Measurements from ENCODE around the gene LYRM7.

LYRM7 gene

DNA sequence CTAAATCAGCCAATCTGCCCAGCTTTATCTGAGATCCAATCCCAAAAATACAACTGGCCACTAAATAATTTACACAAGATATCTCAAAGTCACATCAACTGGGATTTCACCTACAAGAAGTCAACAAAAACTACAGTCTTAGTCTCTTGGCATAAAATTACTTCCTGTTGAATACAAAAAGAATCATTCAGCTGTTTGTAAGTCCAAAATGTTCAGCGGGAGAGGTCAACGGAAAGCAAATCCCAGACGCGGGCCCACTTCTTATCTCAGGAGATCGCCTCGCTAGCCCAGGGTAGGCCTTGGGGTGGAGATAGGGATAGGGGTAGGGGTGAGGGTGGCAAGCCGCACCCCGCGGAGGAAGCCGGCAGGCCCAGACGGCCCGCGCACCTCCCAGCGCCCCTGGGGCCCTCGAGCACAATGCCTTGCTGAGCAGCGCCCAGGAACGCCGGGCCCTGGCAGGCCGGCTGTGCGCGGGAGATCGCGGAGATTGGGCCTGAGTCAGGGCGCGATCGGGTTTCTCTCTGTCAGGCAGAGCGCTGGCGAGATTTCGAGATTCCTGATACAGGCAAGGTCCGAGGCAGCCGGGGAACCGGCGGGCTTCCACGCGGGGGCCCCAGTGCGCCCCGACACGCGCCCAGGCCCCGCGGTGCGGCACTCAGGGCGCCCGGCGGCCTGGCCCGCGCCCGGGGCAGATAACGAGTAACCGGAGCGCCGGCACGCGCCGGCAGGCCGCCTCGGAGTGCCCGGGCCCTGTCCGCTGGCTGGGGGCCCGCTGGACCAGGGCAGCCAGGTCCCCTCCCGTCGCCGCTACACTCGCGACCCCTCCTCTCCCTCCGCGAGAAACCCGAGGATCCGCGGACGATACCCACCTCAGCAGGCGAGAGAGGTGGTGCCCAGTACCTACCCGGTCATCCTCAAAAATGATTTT lies 6.3 kb upstream of the LYRM7 start:
- peak overlapping the region; percentile 99 for H3K4me3 ChIP-seq (ENCODE audit: low read depth, low read length)
- TF ChIP-seq, protein P1, sequence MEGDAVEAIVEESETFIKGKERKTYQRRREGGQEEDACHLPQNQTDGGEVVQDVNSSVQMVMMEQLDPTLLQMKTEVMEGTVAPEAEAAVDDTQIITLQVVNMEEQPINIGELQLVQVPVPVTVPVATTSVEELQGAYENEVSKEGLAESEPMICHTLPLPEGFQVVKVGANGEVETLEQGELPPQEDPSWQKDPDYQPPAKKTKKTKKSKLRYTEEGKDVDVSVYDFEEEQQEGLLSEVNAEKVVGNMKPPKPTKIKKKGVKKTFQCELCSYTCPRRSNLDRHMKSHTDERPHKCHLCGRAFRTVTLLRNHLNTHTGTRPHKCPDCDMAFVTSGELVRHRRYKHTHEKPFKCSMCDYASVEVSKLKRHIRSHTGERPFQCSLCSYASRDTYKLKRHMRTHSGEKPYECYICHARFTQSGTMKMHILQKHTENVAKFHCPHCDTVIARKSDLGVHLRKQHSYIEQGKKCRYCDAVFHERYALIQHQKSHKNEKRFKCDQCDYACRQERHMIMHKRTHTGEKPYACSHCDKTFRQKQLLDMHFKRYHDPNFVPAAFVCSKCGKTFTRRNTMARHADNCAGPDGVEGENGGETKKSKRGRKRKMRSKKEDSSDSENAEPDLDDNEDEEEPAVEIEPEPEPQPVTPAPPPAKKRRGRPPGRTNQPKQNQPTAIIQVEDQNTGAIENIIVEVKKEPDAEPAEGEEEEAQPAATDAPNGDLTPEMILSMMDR (IDR thresholded peaks at IDR 0.05; ENCODE audit: borderline replicate concordance, insufficient read depth, low read depth, low read length) = peak; percentile 42; the same call in 1 of the 2 replicates

DNA sequence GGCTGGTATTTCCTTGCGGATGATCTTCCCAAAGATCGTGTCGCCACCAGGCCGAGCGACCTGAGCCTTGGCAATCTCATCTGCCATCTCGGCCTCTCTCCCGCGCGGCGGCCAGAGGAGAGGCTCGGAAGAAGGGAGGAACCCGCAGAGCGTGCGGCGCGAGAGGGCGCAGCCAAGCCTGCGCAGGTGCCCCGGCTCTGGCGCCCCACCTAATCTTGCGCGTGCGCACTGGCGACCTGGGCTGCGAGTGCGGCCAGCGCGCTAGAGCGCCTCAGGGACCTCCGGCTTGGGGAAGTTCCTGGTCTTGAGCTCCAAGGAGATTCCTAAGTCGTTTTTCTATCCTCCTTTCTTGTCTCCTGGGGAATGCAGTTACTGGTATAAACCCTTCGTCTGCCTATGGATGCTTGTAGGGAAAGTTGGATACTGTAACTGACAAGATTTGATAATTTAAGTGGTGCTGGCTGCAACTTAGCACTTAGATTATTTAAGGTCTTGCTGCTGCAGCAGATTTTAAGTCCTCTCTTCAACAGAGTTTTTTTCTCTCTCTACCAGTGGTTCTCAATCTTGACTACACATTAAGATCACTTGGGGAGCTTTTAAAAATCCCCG lies 5.5 kb upstream of the LYRM7 start, which contains the start of gene HINT1:
Gene HINT1 (minus strand): TSS at position 138 of the 609 bp plus-strand sequence. CDS start 51 bp downstream, at position 87.
- peak within 1 kb of the TSS; percentile 99 for H3K4me3 ChIP-seq (ENCODE audit: low read depth, low read length)

DNA sequence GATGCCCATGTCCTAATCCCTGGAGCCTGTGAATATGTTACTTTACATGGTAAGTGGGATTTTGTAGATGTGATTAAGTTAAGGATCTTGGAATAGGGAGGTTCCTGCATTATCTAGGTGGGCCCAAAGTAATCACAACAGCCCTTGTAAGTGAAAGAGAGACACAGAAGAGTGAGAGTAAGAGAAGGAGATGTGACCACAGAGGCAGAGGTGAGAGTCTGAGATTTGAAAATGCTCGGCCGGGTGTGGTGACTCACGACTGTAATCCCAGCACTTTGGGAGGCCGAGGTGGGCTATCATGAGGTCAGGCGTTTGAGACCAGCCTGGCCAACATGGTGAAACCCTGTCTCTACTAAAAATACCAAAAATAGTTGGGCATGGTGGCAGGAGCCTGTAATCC lies 3.1 kb upstream of the LYRM7 start:
- no peak overlapping the region for H3K4me3 ChIP-seq (ENCODE audit: low read depth, low read length)
- TF ChIP-seq, protein P1 (IDR thresholded peaks at IDR 0.05; ENCODE audit: borderline replicate concordance, insufficient read depth, low read depth, low read length) = no peak

More for the DNA sequence above, 5.5 kb upstream of the LYRM7 start, which contains the start of gene HINT1:
- TF ChIP-seq, protein P1 (IDR thresholded peaks at IDR 0.05; ENCODE audit: borderline replicate concordance, insufficient read depth, low read depth, low read length) = peak; percentile 24; the same call in 1 of the 2 replicates

DNA sequence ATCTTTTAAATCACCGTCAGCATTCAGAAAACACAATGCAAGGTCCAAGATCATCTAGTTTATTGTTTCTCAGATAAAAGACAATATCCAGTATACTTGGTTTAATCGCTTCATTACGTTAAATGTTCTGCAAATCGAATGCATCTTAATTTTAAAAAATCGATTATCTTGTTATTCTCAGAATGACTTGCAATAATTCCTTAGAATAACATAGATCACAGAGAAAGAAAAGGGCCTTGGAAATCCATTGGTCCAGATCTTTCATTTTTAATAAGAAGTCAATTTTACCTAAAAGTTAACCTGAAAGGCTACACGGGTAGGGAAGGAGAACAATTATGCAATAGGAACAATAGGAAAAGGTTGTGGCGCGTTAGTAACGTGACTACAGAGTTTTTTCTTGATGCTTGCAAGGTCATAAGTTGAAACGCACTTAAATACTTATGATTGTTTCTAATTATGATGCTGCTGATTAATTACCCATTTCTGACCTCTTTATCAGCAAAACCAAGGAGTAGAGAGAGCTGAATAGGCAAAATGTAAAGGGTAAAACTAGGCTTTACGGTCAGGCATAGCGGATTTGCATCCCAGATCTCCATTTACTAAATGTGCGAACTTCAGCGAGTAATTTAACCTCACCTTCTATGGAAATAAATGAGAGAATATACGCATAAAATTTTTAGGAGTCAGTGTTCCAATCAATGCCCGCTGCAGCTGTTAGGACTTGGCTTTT lies 769 bp upstream of the LYRM7 start:
- TF ChIP-seq, protein P1 (IDR thresholded peaks at IDR 0.05; ENCODE audit: borderline replicate concordance, insufficient read depth, low read depth, low read length) = no peak
- H3K4me3 ChIP-seq (ENCODE audit: low read depth, low read length) = peak overlapping the region; percentile 44

DNA sequence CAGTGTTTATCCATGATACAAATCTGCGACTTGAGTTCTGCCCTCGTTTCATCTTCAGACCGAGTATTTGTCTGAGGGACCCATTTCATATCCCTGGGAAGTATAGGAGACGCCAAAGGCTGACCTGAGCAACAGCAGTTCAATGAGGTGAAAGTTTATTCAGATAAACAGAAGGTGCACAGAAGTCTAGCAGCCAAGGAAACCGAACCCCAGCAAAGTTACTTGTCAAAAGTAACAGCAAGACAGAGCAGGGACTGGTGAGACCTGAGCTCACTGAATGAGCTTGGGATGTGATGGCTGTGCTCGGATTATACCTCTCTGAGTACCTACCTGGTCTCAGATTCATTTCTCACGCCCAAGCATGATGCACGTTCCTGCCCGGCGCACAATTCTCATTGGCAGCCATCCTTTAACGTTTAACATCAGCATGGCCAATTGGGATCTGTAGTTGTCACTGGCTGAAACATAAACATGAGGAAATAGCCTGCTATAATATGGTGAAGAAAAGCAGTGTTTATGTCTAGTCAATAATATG lies 599 bp downstream of the LYRM7 start:
- peak overlapping the region; percentile 87 for H3K4me3 ChIP-seq (ENCODE audit: low read depth, low read length)
- TF ChIP-seq, protein P1 (IDR thresholded peaks at IDR 0.05; ENCODE audit: borderline replicate concordance, insufficient read depth, low read depth, low read length) = no peak

DNA sequence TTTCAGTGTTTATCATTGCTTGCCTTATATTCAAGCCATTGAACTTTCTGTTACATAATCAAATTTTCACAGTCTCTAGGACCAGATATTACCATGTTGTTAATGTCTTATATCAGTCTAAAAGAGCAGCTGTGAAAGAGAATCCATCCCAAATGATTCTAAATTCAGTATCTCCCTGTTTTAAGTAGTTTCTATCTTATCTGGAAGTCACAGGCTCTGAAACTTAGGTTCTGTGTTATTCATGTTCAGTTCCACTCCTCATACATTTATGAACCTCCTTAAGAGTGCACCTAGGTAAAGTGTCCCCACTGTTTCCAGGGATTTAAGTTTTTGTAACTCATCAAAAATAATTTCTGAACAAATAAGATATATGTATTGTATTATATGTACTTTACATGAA lies 9.7 kb downstream of the LYRM7 start:
- no peak overlapping the region for H3K4me3 ChIP-seq (ENCODE audit: low read depth, low read length)
- TF ChIP-seq, protein P1 (IDR thresholded peaks at IDR 0.05; ENCODE audit: borderline replicate concordance, insufficient read depth, low read depth, low read length) = no peak
